ENCODE measurements around the gene FIBCD1.

Gene FIBCD1

DNA sequence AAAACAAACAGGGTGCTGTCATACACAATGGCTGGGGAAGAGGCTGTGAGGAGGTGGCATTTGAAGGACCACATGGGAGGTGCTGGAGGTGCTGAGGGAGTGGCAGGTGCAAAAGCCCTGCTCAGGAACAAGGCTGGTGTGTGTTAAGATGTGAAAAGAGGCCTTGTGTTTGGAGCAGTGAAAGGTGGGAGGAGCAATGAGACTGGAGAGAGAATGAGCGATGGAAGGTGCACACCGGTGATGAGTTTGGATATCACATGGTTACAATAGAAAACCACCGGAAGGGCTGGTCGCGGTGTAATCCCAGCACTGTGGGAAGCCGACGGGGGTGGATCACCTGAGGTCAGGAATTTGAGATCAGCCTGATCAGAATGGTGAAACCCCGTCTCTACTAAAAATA, 9.2 kb upstream of the FIBCD1 start:
- Histone ChIP-seq H3K27me3 (ENCODE audit: control insufficient read depth, insufficient read depth, low read length) (peaks cover 54% of the 10 kb centered on the region), H3K9ac (ENCODE audit: low read depth, low read length) (no peak overlapping the region), H3K9me3 (replicated peaks; ENCODE audit: low read length) (no peaks in the 10 kb centered on the region), H3K4me1 (ENCODE audit: control insufficient read depth, insufficient read depth, low read length) (peaks cover 12% of the 10 kb centered on the region), H3K4me3 (ENCODE audit: low read length) (no peak overlapping the region), H3K4me2 (ENCODE audit: low read length) (no peak overlapping the region), H3K36me3 (ENCODE audit: insufficient read depth, low read length) (no peaks in the 10 kb centered on the region)

DNA sequence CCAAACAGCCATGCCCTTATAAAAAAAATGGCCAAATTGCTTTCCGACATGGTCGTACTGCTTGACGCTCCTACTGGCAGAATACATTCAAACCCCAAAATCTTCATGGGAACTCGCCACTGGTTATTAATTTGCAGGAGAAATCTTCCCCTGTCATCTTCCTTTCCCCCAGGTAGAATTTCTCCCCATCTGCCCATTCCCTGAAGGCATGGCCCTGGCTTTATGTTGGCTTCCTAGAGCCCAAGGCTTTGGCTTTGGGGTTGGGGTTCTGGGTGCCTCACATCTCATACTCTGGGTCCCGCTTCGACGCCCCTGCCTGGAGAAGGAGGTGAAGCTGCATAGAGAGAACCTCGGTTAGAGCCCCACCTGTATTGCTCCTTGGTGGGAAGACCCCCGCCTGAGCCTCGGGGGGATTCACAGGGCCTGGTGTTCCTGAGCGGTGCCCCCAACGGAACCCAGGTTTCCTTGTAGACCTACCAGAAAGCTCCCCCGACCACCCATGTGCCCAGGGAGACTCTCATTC, 8.6 kb upstream of the FIBCD1 start:
- H3K36me3 ChIP-seq (ENCODE audit: insufficient read depth, low read length), result no peaks in the 10 kb centered on the region
- no peak overlapping the region for H3K9ac ChIP-seq (ENCODE audit: low read depth, low read length)
- no peak overlapping the region for H3K4me3 ChIP-seq (ENCODE audit: low read length)
- no peaks in the 10 kb centered on the region for H3K9me3 ChIP-seq (replicated peaks; ENCODE audit: low read length)
- peaks cover 56% of the 10 kb centered on the region for H3K27me3 ChIP-seq (ENCODE audit: control insufficient read depth, insufficient read depth, low read length)
- peak overlapping the region; percentile 10 for H3K4me2 ChIP-seq (ENCODE audit: low read length)
- H3K4me1 ChIP-seq (ENCODE audit: control insufficient read depth, insufficient read depth, low read length), result peaks cover 12% of the 10 kb centered on the region

DNA sequence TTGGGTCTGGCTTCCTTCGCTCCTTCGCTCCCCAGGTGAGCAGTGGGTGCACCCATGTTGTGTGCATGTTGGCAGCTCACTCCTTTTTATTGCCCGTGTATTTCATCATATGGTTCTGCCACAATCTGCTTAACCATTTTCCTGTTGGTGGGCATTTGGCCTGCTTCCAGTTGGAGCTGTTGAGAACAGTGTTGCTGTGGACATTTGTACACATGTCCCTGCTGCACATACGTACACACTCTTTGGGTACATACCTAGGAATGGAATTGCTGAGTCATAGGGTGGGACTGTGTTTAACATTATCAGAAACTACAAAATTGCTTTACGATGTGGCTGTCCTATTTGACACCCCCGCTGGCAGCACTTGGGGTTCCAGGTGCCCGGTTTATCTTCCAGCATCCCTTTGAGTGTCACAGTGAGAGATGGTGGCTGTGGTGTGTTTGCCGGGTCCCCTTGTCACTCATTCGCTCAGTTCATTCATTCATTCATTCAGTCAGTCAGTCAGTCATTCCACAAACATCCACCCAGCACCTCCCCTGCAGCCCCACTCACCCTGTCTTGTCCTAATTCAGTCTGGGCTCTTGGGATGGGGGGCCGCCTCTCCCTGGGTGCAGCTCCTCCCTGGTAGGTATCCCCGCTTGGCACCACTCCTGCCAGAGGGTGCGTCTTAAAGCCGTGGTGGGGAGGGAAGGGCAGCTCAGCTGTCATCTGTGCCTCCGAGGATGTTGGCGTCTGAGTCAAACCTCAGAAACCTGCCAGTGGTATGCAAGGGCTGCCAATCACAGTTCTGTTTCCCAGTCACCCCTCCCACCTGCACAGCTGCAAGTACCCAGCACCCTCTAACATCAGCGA, 7.9 kb upstream of the FIBCD1 start:
- Histone ChIP-seq H3K27me3 (ENCODE audit: control insufficient read depth, insufficient read depth, low read length) (peaks cover 56% of the 10 kb centered on the region), H3K4me1 (ENCODE audit: control insufficient read depth, insufficient read depth, low read length) (peaks cover 12% of the 10 kb centered on the region), H3K9ac (ENCODE audit: low read depth, low read length) (no peak overlapping the region), H3K4me2 (ENCODE audit: low read length) (peak overlapping the region; percentile 10), H3K9me3 (replicated peaks; ENCODE audit: low read length) (no peaks in the 10 kb centered on the region), H3K4me3 (ENCODE audit: low read length) (no peak overlapping the region), H3K36me3 (ENCODE audit: insufficient read depth, low read length) (no peaks in the 10 kb centered on the region)

DNA sequence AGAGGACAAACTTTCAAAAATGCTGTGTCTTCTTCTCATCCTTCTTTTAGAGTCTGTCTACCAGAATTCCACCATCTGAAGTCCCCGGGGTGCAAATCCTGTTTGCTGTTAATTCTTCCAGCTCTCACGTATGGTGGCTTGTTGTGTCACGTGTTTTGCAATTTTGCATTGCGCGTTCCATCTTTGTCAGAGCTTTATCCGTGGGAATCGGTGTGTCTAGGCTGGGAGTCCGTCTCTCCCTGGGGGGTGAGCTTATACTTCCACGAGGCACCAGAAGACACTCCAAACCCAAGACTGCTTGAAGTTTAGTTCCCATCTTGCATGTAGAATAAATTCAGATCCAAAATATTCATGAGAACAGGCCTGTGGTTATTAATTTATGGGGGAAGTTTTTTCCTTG, 6.1 kb upstream of the FIBCD1 start:
- no peak overlapping the region for H3K9ac ChIP-seq (ENCODE audit: low read depth, low read length)
- no peaks in the 10 kb centered on the region for H3K36me3 ChIP-seq (ENCODE audit: insufficient read depth, low read length)
- no peaks in the 10 kb centered on the region for H3K9me3 ChIP-seq (replicated peaks; ENCODE audit: low read length)
- no peak overlapping the region for H3K4me3 ChIP-seq (ENCODE audit: low read length)
- no peak overlapping the region for H3K4me2 ChIP-seq (ENCODE audit: low read length)
- H3K27me3 ChIP-seq (ENCODE audit: control insufficient read depth, insufficient read depth, low read length), result peaks cover 63% of the 10 kb centered on the region
- H3K4me1 ChIP-seq (ENCODE audit: control insufficient read depth, insufficient read depth, low read length), result peaks cover 12% of the 10 kb centered on the region

DNA sequence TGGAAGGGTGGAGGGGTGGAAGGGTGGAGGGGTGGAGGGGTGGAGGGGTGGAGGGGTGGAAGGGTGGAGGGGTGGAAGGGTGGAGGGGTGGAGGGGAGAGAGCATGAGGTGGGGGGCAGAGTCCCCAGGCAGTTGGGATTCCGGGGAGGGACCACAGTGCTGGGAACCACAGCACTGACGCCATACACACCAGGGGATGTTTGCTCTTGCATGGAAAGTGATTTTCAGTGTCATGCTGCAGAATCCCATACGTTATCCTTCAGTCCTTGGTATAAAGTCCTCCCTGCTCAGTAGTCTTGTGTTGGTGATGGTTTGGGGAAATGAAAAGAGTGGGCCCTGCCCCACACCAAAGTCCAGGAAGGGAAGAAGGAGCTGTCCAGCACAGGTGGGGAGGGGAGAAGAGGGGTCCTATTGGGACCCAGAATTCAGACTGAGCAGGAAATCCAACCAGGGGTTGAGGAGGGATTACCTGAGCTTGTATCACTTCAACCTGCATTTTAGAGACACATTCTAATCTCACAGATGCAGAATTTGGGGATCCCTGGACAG, 5.5 kb upstream of the FIBCD1 start:
- Histone ChIP-seq H3K4me3 (ENCODE audit: low read length) (no peak overlapping the region), H3K36me3 (ENCODE audit: insufficient read depth, low read length) (no peaks in the 10 kb centered on the region), H3K4me1 (ENCODE audit: control insufficient read depth, insufficient read depth, low read length) (peaks cover 12% of the 10 kb centered on the region), H3K9ac (ENCODE audit: low read depth, low read length) (no peak overlapping the region), H3K27me3 (ENCODE audit: control insufficient read depth, insufficient read depth, low read length) (peaks cover 63% of the 10 kb centered on the region), H3K4me2 (ENCODE audit: low read length) (no peak overlapping the region), H3K9me3 (replicated peaks; ENCODE audit: low read length) (no peaks in the 10 kb centered on the region)

DNA sequence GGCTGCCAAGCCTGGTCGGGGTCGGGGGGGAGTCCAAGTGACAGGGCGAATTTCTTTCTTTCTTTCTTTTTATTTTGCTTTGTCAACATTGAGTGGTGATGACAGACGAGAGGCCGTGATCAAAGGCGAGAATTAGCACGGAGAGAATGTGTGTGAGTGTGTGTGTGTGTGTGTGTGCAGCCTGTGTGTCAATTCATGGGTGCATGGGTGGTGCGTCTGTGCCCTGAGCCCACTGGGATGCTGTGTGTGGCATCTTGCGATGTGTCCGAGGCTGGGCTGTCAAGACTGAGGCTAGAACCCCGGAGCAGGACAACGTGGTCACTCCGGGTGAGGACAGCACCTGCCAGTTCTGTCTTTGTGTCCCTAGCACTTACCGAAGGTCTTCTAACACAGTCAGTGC, 4.7 kb upstream of the FIBCD1 start:
- Histone ChIP-seq H3K4me2 (ENCODE audit: low read length) (no peak overlapping the region), H3K9me3 (replicated peaks; ENCODE audit: low read length) (no peaks in the 10 kb centered on the region), H3K9ac (ENCODE audit: low read depth, low read length) (no peak overlapping the region), H3K4me1 (ENCODE audit: control insufficient read depth, insufficient read depth, low read length) (peaks cover 19% of the 10 kb centered on the region), H3K27me3 (ENCODE audit: control insufficient read depth, insufficient read depth, low read length) (peaks cover 66% of the 10 kb centered on the region), H3K4me3 (ENCODE audit: low read length) (no peak overlapping the region), H3K36me3 (ENCODE audit: insufficient read depth, low read length) (no peaks in the 10 kb centered on the region)

DNA sequence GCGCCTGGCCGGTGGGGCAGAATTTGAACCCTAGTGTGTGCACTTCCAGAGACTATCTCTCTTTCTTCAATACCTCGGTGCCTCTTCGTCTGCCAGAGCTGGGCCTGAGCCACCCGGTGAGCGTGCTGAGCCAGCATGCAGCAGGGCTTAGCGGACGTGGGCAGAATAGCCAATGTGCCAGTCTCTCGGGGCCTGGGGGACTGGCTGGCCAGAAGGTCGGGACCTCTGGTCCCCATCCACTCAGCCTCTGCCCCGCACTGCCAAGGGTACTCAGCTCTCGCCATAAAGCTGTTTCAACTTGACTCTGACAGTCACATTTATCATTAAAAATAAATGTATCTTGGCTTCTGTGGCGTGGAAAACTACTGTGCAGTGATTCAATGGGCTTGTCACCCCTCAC, 4.2 kb upstream of the FIBCD1 start:
- Histone ChIP-seq H3K36me3 (ENCODE audit: insufficient read depth, low read length) (no peaks in the 10 kb centered on the region), H3K4me1 (ENCODE audit: control insufficient read depth, insufficient read depth, low read length) (peaks cover 19% of the 10 kb centered on the region), H3K9me3 (replicated peaks; ENCODE audit: low read length) (no peaks in the 10 kb centered on the region), H3K27me3 (ENCODE audit: control insufficient read depth, insufficient read depth, low read length) (peaks cover 64% of the 10 kb centered on the region), H3K9ac (ENCODE audit: low read depth, low read length) (no peak overlapping the region), H3K4me3 (ENCODE audit: low read length) (no peak overlapping the region), H3K4me2 (ENCODE audit: low read length) (no peak overlapping the region)

DNA sequence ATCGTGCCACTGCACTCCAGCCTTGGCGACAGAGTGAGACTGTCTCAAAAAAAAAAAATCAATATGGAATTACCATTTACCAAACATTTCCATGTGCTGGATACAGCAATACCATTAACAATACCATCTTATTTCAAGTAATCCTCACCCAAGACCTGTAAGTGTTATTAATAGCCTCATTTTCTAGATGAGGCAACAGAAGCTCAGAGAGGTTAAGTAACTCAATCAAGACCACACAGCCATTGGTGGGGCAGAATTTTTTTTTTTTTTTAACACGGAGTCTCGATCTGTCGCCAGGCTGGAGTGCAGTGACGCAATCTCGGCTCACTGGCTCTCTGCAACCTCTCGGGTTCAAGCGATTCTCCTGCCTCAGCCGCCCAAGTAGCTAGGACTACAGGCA, 3.6 kb upstream of the FIBCD1 start:
- Histone ChIP-seq H3K9ac (ENCODE audit: low read depth, low read length) (no peak overlapping the region), H3K36me3 (ENCODE audit: insufficient read depth, low read length) (no peaks in the 10 kb centered on the region), H3K4me3 (ENCODE audit: low read length) (no peak overlapping the region), H3K9me3 (replicated peaks; ENCODE audit: low read length) (no peaks in the 10 kb centered on the region), H3K4me2 (ENCODE audit: low read length) (no peak overlapping the region), H3K4me1 (ENCODE audit: control insufficient read depth, insufficient read depth, low read length) (peaks cover 19% of the 10 kb centered on the region), H3K27me3 (ENCODE audit: control insufficient read depth, insufficient read depth, low read length) (peaks cover 66% of the 10 kb centered on the region)

DNA sequence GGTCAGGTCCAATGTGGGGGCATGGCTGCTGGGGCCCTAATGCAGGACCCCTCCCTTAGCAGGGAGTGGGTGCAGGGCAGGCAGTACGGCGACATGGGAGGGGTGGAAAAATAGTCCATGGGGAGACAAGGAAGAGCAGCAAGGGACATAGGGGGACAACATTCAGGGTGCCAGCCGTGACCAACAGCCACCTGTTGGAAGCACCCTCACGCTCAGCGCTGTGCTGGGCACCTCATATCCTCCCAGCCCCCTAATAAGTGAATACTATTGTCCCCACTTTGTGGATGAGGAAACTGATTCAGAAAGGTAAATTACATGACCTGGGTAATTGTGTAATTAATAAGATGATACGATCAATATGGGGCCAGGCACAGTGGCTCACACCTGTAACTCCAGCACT, 3.0 kb upstream of the FIBCD1 start:
- Histone ChIP-seq H3K4me1 (ENCODE audit: control insufficient read depth, insufficient read depth, low read length) (peaks cover 17% of the 10 kb centered on the region), H3K36me3 (ENCODE audit: insufficient read depth, low read length) (no peaks in the 10 kb centered on the region), H3K4me3 (ENCODE audit: low read length) (no peak overlapping the region), H3K9ac (ENCODE audit: low read depth, low read length) (no peak overlapping the region), H3K4me2 (ENCODE audit: low read length) (no peak overlapping the region), H3K27me3 (ENCODE audit: control insufficient read depth, insufficient read depth, low read length) (peaks cover 67% of the 10 kb centered on the region), H3K9me3 (replicated peaks; ENCODE audit: low read length) (no peaks in the 10 kb centered on the region)

DNA sequence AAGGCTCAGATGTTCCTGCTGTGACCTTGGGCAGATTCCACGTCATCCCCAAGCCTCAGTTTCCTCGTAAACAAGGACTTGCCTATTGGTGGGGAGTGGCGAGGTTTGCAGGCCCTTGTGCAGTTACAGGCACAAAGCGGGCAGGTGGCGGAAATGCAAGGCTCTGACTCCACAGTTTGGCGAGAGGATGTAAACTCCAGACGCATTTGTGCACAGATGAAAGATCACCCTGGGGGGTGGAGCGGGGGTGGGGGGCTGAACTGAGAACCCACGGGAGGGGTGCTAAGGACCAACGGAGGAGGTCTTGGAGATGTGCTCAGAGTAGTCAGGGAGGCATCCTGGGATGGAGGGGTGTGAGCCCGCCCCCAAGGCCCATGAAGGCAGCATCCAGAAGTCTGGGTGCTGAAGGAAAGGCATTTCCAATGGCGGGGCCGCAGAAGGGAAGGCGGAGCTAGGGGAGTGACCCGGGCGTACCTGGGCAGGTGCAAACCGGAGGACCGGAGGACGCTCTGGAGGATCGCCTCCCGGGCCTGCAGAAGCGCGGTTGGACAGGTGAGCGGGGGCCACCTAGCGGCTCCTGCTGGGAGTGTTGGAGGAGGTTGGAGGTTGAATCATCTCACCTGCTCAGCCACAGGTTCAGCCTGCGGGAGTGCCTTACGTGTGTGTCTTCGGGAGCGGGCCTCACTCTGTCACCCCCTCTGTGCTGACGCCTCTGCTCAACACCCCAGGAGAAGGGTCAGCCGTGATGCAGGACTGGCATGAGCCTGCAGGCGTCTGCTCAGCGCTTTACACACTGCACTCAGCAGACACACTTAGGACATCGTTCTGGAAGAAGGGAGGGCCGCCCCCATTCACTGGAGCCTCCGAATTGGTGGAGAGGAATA, 1.9 kb upstream of the FIBCD1 start:
- H3K4me3 ChIP-seq (ENCODE audit: low read length), result no peak overlapping the region
- no peaks in the 10 kb centered on the region for H3K9me3 ChIP-seq (replicated peaks; ENCODE audit: low read length)
- H3K36me3 ChIP-seq (ENCODE audit: insufficient read depth, low read length), result no peaks in the 10 kb centered on the region
- H3K4me1 ChIP-seq (ENCODE audit: control insufficient read depth, insufficient read depth, low read length), result peaks cover 22% of the 10 kb centered on the region
- H3K9ac ChIP-seq (ENCODE audit: low read depth, low read length), result no peak overlapping the region
- peaks cover 63% of the 10 kb centered on the region for H3K27me3 ChIP-seq (ENCODE audit: control insufficient read depth, insufficient read depth, low read length)
- H3K4me2 ChIP-seq (ENCODE audit: low read length), result no peak overlapping the region

DNA sequence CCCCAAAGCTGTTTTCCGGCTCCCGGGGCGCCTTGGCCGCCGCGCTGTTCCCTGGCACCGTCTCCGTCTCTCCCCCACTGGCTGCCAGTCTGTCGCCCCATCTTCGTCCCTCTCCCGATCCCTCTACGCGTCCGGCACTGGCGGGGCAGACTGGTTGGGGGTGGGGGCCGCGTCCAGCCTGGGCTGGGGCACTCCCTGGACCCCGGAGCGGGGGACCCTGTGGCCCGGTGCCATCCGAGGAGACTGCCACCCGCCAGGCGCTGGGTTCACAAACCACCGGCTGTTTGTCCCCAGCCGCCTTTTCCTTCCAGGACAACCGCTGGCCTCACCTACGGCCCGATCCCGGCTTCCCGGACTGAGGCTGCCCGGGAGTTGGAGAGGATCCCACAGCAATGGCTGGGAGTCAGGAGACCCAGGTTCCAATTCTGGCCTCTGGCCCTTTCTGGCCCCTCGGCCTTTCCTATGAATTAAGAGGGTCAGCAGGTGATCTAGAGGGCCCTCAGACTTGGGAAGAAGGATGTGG, 1.0 kb upstream of the FIBCD1 start:
- Histone ChIP-seq H3K4me3 (ENCODE audit: low read length) (no peak overlapping the region), H3K27me3 (ENCODE audit: control insufficient read depth, insufficient read depth, low read length) (peaks cover 61% of the 10 kb centered on the region), H3K9ac (ENCODE audit: low read depth, low read length) (no peak overlapping the region), H3K4me1 (ENCODE audit: control insufficient read depth, insufficient read depth, low read length) (peaks cover 23% of the 10 kb centered on the region), H3K36me3 (ENCODE audit: insufficient read depth, low read length) (no peaks in the 10 kb centered on the region), H3K9me3 (replicated peaks; ENCODE audit: low read length) (no peaks in the 10 kb centered on the region), H3K4me2 (ENCODE audit: low read length) (no peak overlapping the region)
